ENCODE data around the gene PEX14.

The PEX14 gene

DNA sequence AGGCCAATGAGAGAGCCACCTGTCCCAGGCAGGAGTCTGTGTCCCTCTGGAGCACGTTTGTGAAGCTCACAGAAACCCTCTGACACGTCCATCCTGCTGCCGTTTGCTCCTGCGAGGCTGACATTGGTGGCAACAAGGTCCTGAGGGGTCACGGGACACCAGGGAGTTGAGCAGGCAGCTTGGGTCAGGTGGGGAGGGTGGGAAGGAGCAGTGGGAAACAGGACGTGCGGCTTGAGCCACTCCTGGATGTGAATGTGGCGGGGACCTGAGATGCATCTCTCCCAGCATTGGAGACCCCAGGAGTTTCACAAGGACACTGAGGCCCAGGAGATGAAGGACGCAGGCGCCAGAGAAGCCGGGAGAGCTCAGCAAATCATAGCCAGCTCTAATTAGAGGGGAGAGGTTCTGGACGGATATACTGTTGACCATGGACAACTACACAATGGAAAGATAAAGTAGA lies 149.0 kb downstream of the PEX14 start:
- DNase-seq = no peak

- DNase-seq = no peak
Measured at GRCh38 chr1:10624256-10625050, 149.7 kb downstream of the PEX14 start.

DNA sequence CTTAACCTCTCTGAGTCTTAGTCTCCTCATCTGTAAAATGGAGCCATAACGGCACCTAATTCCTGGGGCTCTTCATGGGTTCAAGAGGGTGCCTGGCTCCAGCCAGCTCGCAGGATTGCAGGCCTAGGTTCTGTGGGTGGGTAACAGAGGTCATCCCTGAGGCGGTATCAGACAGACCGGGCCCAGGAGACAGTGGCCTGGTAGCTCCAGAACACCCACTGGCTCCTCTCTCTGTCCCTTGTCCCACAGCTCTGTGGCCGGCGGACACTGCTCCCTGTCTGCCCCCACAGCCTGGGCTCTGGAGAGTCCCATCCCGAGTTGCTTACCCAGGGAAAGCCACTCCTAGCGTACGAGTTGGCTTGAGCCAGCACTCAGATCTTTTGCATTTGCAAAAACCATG lies 150.3 kb downstream of the PEX14 start:
- no peak for DNase-seq

DNA sequence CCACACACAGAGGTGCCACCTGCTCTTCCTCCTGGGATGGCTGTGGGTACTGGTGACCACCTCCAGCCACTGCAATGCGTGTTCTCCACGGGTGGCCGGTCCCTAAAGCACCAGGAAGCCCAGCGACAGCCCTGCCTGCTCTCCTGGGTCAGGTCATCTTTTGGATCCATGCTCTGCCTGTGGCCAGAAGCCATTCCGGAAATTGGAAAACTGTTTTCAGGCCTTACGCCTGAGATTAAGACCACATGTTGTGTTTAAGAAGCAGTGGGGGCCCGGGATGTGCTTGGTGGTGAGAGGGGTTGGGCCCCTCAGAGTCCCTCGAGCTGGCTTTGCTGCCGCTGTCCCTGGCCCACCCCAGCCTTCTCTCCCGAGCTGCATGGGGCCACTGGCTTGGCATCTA lies 150.8 kb downstream of the PEX14 start:
- no peak for DNase-seq

DNA sequence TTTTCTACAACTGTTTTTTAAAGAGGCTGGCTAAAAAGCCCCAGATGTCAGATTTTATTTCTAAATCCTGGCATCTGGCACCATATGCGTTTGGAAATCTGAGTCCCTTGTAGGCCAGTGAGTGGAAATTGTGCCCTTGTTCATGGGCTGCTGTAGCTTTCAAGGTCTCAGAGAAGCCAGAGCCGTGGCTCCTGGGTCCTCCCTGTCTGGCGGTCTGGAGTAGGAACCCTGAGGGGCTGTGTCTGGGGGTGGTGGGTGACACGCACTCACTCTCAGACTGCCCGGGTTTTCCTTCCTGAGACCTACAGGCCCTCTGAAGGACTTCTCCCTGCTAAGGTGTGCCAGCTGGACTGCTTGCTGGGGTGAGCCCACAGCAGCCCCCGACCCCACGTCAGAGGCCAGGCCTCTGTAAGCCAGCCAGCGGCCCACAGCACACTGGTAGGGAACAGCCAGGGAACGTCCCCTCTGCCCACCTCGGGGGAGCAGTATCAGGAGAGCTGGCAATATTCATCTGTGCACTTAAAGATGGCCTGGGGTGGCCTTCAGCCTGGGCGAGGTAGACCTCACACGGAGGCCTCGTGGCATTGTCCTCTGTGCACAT lies 151.5 kb downstream of the PEX14 start:
- no peak for DNase-seq

- no peak for DNase-seq
Measured at GRCh38 chr1:10626791-10627410, 152.2 kb downstream of the PEX14 start.

GRCh38 chr1:10628685-10629084 lies 153.9 kb downstream of the PEX14 start:
- DNase-seq = no peak

DNA sequence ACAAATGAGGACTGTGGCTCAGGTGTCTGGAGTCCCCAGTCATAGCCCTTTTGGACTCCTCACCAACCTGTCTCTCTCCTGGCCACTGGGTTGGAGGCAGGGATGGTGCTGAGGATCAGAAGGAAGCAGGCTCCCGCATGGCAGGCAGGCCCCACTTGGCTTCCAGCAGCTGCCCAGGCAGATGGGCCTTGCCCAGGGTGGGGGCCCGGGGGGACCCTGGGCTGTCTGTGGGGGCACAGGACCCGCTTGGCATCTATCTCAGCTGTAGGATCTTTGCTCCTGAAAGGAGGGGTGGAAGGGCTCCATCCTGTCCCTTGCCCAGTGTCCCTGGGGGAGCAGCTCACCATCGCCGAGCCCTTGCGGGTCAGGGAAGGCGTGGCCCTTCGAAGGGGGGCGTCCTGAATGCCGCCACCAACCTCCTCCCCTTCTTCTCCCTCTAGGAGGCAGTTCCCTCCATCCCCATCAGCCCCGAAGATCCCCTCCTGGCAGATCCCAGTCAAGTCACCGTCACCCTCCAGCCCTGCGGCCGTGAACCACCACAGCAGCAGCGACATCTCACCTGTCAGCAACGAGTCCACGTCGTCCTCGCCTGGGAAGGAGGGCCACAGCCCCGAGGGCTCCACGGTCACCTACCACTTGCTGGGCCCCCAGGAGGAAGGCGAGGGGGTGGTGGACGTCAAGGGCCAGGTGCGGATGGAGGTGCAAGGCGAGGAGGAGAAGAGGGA lies 154.5 kb downstream of the PEX14 start:
- no peak for DNase-seq

DNA sequence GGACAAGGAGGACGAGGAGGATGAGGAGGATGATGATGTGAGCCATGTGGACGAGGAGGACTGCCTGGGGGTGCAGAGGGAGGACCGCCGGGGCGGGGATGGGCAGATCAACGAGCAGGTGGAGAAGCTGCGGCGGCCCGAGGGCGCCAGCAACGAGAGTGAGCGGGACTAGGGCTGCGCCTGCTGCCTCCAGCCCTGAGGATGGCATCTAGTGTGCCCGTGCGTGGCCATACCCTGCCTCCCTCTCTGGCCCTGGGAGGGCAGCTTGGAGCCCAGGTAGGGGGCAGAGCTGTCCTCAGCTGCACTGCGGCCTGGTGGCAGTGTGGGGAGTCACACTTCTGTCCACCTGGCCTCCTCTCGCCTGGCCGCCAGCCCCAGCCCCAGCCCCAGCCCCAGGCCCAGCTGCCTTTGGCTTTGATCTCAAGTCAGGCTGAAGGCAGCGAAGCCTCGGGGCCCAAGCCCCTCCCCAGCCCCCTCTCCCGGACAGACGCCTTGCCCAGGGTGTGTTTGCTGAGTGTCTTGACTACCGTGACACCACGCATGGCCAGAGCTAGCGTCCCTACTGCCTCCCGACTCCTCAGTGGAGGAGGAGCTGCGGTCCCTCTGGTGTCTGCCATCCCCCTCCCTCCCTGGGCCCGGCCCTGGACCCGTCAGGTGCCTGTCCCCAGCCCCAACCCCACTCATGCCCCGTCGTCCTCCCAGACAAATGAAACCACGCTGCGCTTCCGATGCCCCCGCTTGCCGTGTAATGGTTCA lies 155.2 kb downstream of the PEX14 start:
- DNase-seq = no peak

GRCh38 chr1:10630661-10631120 lies 155.9 kb downstream of the PEX14 start:
- DNase-seq = no peak

DNA sequence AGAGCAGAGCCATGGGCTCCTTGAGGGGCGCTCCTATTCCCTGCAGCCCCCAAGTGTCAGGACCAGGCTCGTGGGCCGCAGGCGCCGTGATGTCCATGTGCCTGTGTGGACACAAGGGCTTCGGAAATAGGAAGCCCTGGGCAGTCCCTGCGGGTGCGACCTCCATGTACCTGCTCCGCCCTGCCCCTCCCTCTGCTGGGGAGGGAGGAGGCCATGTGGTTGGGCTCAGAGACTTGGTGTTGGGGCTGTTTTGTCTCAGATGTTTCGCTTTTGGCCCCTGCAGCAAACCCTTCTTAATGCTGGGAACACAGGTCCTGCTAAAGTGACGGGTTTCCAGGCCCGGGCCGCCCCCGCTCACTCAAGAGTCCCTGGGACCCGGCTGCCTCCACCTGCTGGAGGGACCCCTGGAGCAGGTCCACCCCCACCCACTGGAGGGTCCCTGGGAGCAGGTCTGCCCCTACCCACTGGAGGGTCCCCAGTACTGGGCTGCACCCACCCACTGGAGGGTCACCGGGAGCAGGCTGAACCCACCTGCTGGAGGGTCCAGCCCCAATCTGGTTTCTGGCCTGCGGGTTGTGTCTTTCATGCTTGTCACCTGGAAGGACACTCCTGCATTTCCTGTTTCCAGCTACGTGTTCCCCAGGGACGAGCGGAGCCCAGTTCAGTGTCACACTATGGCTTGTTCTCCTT lies 156.5 kb downstream of the PEX14 start:
- no peak for DNase-seq

DNA sequence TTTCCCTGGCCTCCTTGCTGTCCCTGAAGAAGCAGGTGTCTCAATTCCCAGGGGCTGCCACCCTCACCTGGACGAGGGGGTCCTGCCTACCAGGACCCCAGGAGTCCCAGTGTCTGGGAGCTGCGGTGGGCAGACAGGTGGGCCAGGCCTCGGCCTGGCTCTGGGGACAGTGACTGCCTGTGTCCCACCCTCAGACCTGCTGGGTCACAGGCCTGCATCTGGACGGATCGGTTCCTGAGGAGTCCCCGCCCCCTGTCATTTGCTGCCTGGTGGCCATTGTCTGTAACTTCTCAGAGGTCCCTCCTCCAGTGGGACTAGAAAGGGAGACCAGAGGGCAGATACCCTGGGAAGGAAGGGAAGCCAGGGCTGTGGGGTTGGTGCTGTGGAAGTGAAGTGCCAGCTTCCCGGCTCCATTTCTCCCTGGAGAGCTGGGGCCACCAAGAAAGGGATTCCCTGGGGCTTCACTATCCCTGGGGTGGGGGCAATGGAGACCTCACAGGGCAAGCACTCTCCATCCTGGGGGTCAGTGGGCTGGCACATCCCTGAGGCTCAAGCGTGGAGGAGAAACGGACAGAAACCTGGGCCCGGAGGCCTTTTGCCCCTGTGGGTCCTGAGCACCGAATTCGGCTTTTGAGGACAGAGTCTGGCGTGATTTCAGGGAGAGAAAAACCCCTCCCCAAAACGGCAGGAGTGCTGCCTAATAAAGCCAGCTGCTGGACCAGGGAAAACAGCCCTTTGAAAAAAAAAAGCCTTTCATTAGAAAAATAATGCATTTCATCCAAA lies 157.3 kb downstream of the PEX14 start:
- DNase-seq = no peak

DNA sequence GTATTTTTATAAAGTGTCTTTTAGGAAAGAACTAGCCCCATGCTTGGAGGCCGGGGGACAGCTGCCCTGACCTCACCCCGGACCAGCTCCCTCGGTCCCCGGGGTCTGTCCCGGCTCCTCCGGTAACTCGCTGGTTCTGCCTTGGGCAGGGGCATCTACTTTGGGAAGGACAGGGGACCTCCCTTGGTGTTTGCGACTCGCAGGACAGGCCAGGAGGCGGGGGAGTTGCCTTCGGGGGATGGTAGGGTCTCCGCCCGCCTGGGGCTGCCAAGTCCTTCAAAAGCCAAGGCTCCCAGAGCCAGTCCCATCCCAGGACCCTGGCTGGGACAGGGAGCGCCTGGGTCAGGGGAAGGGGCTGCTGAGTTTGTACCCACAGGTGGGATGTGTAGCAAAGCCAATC lies 157.9 kb downstream of the PEX14 start:
- DNase-seq = no peak

- DNase-seq = no peak
Measured at GRCh38 chr1:10633416-10633815, 158.7 kb downstream of the PEX14 start.

- no peak for DNase-seq
Measured at GRCh38 chr1:10634075-10634427, 159.3 kb downstream of the PEX14 start.

- no peak for DNase-seq
Measured at GRCh38 chr1:10634428-10635084, 159.8 kb downstream of the PEX14 start.

- DNase-seq = no peak
Measured at GRCh38 chr1:10635085-10635896, 160.5 kb downstream of the PEX14 start.

DNA sequence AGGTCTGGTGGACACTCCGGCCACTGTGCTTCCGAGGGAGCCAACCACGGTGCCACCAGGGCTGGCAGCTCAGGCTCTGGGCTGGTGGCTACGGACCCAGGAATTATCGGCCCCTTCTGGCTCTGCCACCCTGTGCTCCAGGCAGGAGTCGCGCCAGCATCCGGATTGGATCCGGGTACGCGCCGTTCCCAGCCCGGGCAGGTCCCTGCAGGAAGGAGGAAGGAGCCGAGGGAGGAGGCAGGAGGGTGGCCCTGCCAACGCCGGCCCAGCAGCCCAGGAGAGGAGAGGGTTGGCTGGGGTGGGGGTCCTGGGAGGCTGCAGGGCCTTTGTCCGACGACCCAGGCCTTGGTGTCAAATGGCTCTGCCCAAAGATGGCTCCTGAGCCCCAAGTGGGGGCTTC lies 161.2 kb downstream of the PEX14 start:
- no peak for DNase-seq

GRCh38 chr1:10637400-10637799 lies 162.7 kb downstream of the PEX14 start:
- DNase-seq = no peak

Measured in stimulated activated CD4-positive, alpha-beta T cell treated with anti-CD3 and anti-CD28 coated beads, Interleukin-4, amount 100 ng/mL, for 1 hour (primary cell).